ENCODE data around the gene HTRA1.

The HTRA1 gene

DNA sequence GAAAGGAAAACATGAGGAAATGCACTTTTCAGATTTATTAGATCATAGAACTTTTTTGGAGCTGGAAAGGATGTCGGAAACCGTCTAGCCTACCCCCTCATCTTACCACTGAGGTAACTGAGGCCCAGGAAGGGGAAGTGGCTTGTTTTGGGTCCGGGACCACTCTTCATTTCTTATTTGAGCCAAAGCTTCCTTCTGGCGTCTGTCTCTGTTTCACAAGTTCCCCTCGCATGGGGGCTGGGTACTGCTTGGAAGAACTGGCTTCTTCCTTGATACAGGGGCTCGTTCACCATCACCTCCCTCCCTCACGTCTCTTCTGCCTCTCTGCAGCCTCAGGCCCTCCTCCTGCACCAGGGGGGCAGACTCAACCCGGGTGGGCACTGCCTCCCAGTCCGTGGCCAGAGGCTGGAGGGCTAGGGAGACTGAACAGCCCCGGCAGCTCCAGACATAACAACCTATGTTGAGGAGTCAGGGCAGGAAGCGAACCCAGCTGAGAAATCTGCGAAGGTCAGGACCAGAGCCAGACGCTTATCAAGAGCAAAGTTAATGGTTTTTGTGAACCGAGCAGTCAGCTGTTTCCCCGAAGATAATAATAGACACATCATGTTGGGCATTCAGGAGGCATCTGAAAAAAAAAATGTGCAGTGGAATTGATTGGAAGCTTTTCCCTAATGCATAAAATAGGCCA is 12.9 kb downstream of the HTRA1 start:
- H4K20me1 ChIP-seq = no peaks in the 10 kb centered on the region
- H3K36me3 ChIP-seq = no peaks in the 10 kb centered on the region
- H3K4me1 ChIP-seq = peaks cover 32 to 72% (median 48%) of the 10 kb centered on the region in 10 experiments
- H3K27ac ChIP-seq = peak overlapping the region in 10 of 11 experiments; percentile 25 to 83 (median 79); a peak in 19 of 22 replicates
- peak overlapping the region in 7 of 10 experiments; percentile 33 to 53 (median 46); a peak in 11 of 20 replicates for H3K4me3 ChIP-seq
- H3K9ac ChIP-seq = peak overlapping the region in 10 of 11 experiments; percentile 44 to 74 (median 71); a peak in 18 of 22 replicates
- H3K27me3 ChIP-seq = no peaks in the 10 kb centered on the region
- H3K4me2 ChIP-seq = peak overlapping the region; percentile 76 to 95 (median 88)
- H3K9me3 ChIP-seq (replicated peaks in 1 of 11) = peaks cover 0 to 4% (median 0%) of the 10 kb centered on the region in 11 experiments; a peak in 1 of 22 replicates
- no peak; a peak in 1 of 22 replicates for TF ChIP-seq Cebpa-rat (IDR thresholded peaks at IDR 0.05)

DNA sequence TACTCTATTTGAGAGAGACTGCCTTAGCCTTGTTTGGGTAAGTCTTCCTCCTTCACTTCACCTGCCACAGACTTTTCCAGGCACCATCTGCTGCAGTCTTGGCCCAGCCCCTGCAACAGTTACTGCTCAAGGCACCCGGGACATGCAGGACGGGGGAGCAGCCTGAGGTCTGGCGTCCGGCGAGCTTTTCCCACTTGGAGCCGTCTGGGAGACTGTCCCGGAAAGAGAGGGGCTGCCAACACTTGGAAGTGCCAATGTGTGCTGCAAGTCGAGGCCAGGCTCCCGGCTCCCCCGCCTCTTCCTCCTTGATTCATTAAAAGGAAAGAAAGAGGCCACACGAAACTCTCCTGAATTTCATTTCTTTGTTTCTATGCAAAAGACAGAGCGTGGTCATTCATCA is 13.7 kb downstream of the HTRA1 start:
- Histone ChIP-seq H3K27me3 (no peaks in the 10 kb centered on the region), H3K9ac (peak overlapping the region in 5 of 11 experiments; percentile 65 to 73 (median 72); a peak in 8 of 22 replicates), H3K4me3 (no peak overlapping the region; a peak in 1 of 20 replicates), H4K20me1 (no peaks in the 10 kb centered on the region), H3K36me3 (no peaks in the 10 kb centered on the region), H3K27ac (peak overlapping the region in 9 of 11 experiments; percentile 70 to 83 (median 80); a peak in 17 of 22 replicates), H3K4me2 (peak overlapping the region; percentile 76 to 95 (median 88)), H3K9me3 (replicated peaks in 1 of 11) (peaks cover 0 to 4% (median 0%) of the 10 kb centered on the region in 11 experiments; a peak in 1 of 22 replicates), H3K4me1 (peaks cover 32 to 63% (median 40%) of the 10 kb centered on the region in 10 experiments)
- TF ChIP-seq Cebpa-rat (IDR thresholded peaks at IDR 0.05) = no peak

- Histone ChIP-seq H3K4me3 (no peak overlapping the region), H3K4me1 (peaks cover 32 to 57% (median 39%) of the 10 kb centered on the region in 10 experiments), H4K20me1 (no peaks in the 10 kb centered on the region), H3K27me3 (no peaks in the 10 kb centered on the region), H3K4me2 (peak overlapping the region; percentile 76 to 95 (median 88)), H3K9ac (peak overlapping the region in 1 of 11 experiments; percentile 0; a peak in 1 of 22 replicates), H3K27ac (peak overlapping the region in 3 of 11 experiments; percentile 76 to 82 (median 80); a peak in 4 of 22 replicates), H3K36me3 (no peaks in the 10 kb centered on the region), H3K9me3 (replicated peaks in 1 of 11) (peaks cover 0 to 1% (median 0%) of the 10 kb centered on the region in 11 experiments; a peak in 1 of 22 replicates)
- TF ChIP-seq Cebpa-rat (IDR thresholded peaks at IDR 0.05) = no peak
Measured at GRCh38 chr10:122475591-122476332, 14.4 kb downstream of the HTRA1 start.

DNA sequence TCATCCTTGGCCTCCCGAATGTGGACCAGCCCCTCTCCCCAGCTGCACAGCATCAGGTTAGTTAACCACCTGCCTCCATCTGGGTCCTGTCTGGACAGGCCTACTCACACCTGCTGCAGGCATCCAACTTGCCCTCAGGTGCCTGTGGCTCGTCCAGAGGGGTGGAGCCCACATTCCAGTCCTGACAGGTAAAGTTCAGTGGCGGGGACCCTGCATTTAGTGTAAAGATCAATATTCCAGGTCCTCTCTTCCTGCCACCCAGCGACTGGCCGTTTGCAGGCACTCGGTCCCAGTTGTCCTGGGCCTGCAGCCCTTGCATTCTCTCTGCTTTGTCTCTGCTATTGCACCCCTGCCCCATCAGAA is 15.0 kb downstream of the HTRA1 start:
- no peak for TF ChIP-seq Cebpa-rat (IDR thresholded peaks at IDR 0.05)
- peaks cover under 1 to 2% (median 1%) of the 10 kb centered on the region in 11 experiments; a peak in 11 of 22 replicates for H3K9me3 ChIP-seq (replicated peaks in 1 of 11)
- H3K27me3 ChIP-seq = no peaks in the 10 kb centered on the region
- no peaks in the 10 kb centered on the region for H3K36me3 ChIP-seq
- H3K4me3 ChIP-seq = no peak overlapping the region
- peak overlapping the region in 1 of 11 experiments; percentile 0; a peak in 1 of 22 replicates for H3K9ac ChIP-seq
- peak overlapping the region; percentile 36 to 95 (median 88); a peak in 20 of 22 replicates for H3K4me2 ChIP-seq
- H3K4me1 ChIP-seq = peaks cover 30 to 52% (median 39%) of the 10 kb centered on the region in 10 experiments
- 0 out of 22 replicates have a peak overlapping the region, but pooled peaks of 1 of the 11 experiments have one; percentile 80 for H3K27ac ChIP-seq
- H4K20me1 ChIP-seq = no peaks in the 10 kb centered on the region

DNA sequence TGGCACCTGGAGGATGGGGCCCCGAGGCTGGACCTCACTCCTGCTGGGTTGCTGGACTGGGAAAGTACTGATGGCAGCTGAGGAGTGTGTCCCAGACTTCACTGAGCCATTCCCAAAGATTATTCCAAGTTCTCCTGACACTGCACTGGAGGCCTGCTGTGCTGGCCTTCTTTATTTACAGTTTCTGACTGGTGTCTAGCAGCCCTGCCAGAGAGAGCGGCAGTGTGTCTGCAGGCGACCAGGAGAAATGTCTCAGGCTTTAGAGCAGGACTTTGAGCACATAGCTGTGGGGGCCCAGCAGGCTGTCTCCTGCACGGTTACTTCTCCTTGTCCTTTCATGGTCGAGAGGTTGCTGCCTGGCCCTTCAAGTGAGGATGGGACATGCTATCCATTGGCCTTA is 16.1 kb downstream of the HTRA1 start:
- Histone ChIP-seq H3K9me3 (replicated peaks in 1 of 11) (peaks cover 6 to 13% (median 11%) of the 10 kb centered on the region in 11 experiments; a peak in 15 of 22 replicates), H3K4me2 (no peak overlapping the region), H3K4me1 (peaks cover 30 to 44% (median 38%) of the 10 kb centered on the region in 10 experiments), H3K4me3 (no peak overlapping the region), H3K36me3 (no peaks in the 10 kb centered on the region), H3K27ac (no peak overlapping the region), H4K20me1 (no peaks in the 10 kb centered on the region), H3K9ac (no peak overlapping the region), H3K27me3 (no peaks in the 10 kb centered on the region)
- TF ChIP-seq Cebpa-rat (IDR thresholded peaks at IDR 0.05) = no peak

DNA sequence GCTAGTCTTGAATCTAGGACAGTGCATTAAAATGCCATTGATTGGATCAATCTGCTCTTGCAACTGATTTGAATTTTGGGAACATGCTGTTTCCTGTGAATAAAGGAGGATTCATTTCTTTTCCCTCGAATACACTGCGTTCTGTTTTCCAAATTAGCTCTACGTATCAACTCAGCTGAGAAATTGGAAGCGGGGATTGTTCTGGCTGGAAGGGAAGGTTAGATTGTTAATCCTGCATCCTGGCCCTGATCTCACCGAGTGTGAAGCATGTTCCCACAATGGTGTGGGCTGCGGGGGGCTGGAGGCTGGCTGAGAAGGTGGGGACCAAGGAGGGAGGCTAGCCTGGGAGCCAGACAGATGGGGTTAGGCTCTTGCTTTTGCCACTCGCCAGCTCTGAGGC is 17.6 kb downstream of the HTRA1 start:
- no peak overlapping the region for H3K9ac ChIP-seq
- no peaks in the 10 kb centered on the region for H3K27me3 ChIP-seq
- H3K4me1 ChIP-seq = peaks cover 25 to 29% (median 28%) of the 10 kb centered on the region in 10 experiments
- no peak overlapping the region for H3K27ac ChIP-seq
- no peaks in the 10 kb centered on the region for H3K36me3 ChIP-seq
- TF ChIP-seq Cebpa-rat (IDR thresholded peaks at IDR 0.05) = no peak
- H3K4me3 ChIP-seq = no peak overlapping the region
- H4K20me1 ChIP-seq = no peaks in the 10 kb centered on the region
- H3K9me3 ChIP-seq (replicated peaks in 1 of 11) = peaks cover 6 to 13% (median 11%) of the 10 kb centered on the region in 11 experiments; a peak in 15 of 22 replicates
- H3K4me2 ChIP-seq = no peak overlapping the region

- TF ChIP-seq Cebpa-rat (IDR thresholded peaks at IDR 0.05) = no peak
- H3K36me3 ChIP-seq = no peaks in the 10 kb centered on the region
Measured at GRCh38 chr10:122480146-122480833, 18.9 kb downstream of the HTRA1 start.

GRCh38 chr10:122481296-122482056 is 20.1 kb downstream of the HTRA1 start:
- Histone ChIP-seq H3K4me3 (no peak overlapping the region), H3K9ac (no peak overlapping the region), H3K36me3 (no peaks in the 10 kb centered on the region), H3K4me2 (peak overlapping the region in 1 of 11 experiments; percentile 11; a peak in 1 of 22 replicates), H3K4me1 (peaks cover 10 to 16% (median 15%) of the 10 kb centered on the region in 10 experiments), H3K9me3 (replicated peaks in 1 of 11) (peaks cover 6 to 13% (median 11%) of the 10 kb centered on the region in 11 experiments; a peak in 15 of 22 replicates), H3K27ac (no peak overlapping the region), H3K27me3 (no peaks in the 10 kb centered on the region), H4K20me1 (no peaks in the 10 kb centered on the region)
- TF ChIP-seq Cebpa-rat (IDR thresholded peaks at IDR 0.05) = no peak

More at GRCh38 chr10:122480146-122480833, 18.9 kb downstream of the HTRA1 start:
- H3K4me3 ChIP-seq = no peak overlapping the region
- H3K9ac ChIP-seq = no peak overlapping the region
- H3K27me3 ChIP-seq = no peaks in the 10 kb centered on the region
- H3K9me3 ChIP-seq (replicated peaks in 1 of 11) = peaks cover 6 to 13% (median 11%) of the 10 kb centered on the region in 11 experiments; a peak in 15 of 22 replicates
- no peaks in the 10 kb centered on the region for H4K20me1 ChIP-seq
- no peak overlapping the region for H3K4me2 ChIP-seq
- H3K27ac ChIP-seq = no peak overlapping the region
- peaks cover 11 to 16% (median 15%) of the 10 kb centered on the region in 10 experiments for H3K4me1 ChIP-seq
